Ramos (cell line): ENCODE data around the gene BRS3.

Experiments used
- in situ Hi-C: fragments of 300-500 bp; cut with MboI; formaldehyde crosslinking; loops from one replicate; pipeline ENCODE4 v1.14.3; 2022; ENCODE audit warnings: low sequenced_read_pairs; ENCODE audit not compliant: unreplicated experiment

BRS3 gene

GRCh38 chrX:136491832-136492231, 4.1 kb downstream of the BRS3 start:
- in situ Hi-C loops = no loop called here

- in situ Hi-C loops = no loop called here
Measured at GRCh38 chrX:136493011-136493410, 5.3 kb downstream of the BRS3 start.

- in situ Hi-C loops = no loop called here
Measured at GRCh38 chrX:136495043-136495442, 7.3 kb downstream of the BRS3 start.

- in situ Hi-C loops = no loop called here
Measured at GRCh38 chrX:136496186-136496763, 8.5 kb downstream of the BRS3 start.

GRCh38 chrX:136496764-136497555, 9.2 kb downstream of the BRS3 start:
- in situ Hi-C loops = no loop called here

GRCh38 chrX:136497556-136498052, 9.9 kb downstream of the BRS3 start, which contains the start of gene HTATSF1:
HTATSF1 (plus strand) TSS chrX:136497592; CDS start chrX:136497685, 93 bp downstream.
- in situ Hi-C loops = no loop called here

- in situ Hi-C loops = no loop called here
Measured at GRCh38 chrX:136519069-136519468, 31.3 kb downstream of the BRS3 start.

- in situ Hi-C loops = no loop called here
Measured at GRCh38 chrX:136523770-136524169, 36.0 kb downstream of the BRS3 start.

GRCh38 chrX:136525738-136526606, 38.2 kb downstream of the BRS3 start:
- in situ Hi-C loops = no loop called here

- in situ Hi-C loops = no loop called here
Measured at GRCh38 chrX:136528645-136529315, 41.0 kb downstream of the BRS3 start.

- in situ Hi-C loops = no loop called here
Measured at GRCh38 chrX:136529795-136530194, 42.0 kb downstream of the BRS3 start.

GRCh38 chrX:136531951-136532350, 44.2 kb downstream of the BRS3 start, which contains the start of gene VGLL1:
VGLL1 (plus strand) TSS chrX:136532215; CDS start chrX:136536021, 3,806 bp downstream.
- in situ Hi-C loops = no loop called here

GRCh38 chrX:136534131-136534530, 46.4 kb downstream of the BRS3 start:
- in situ Hi-C loops = no loop called here

- in situ Hi-C loops = no loop called here
Measured at GRCh38 chrX:136538811-136539210, 51.1 kb downstream of the BRS3 start.

GRCh38 chrX:136540226-136540625, 52.5 kb downstream of the BRS3 start:
- in situ Hi-C loops = no loop called here

- in situ Hi-C loops = no loop called here
Measured at GRCh38 chrX:136541294-136541693, 53.5 kb downstream of the BRS3 start.

- in situ Hi-C loops = no loop called here
Measured at GRCh38 chrX:136542281-136542680, 54.5 kb downstream of the BRS3 start.
